B cell (primary cell): ENCODE results near the gene CD300LG. TPM values are rescaled to one million over a fixed set of nuclear protein-coding genes. Genes with fewer than 3 reads are reported as not detected.

ENCODE experiments used
- ATAC-seq: fragments of 200-7000 bp; cut with Tn5 transposase; one replicate; pipeline ENCODE4 v1.10.0; 2021; ENCODE audit warnings: low read depth, mild to moderate bottlenecking, moderate number of reproducible peaks, moderate library complexity
- CTCF ChIA-PET: fragments of 350-600 bp; sonication (Branson Sonifier 250); formaldehyde crosslinking; loops from one replicate; lab custom pipeline; 2021; ENCODE audit warnings: antibody characterized with exemption, inconsistent platforms; lab: Charles Lee
- POLR2A ChIA-PET: fragments of 350-600 bp; sonication (Branson Sonifier 250); formaldehyde crosslinking; loops from one replicate; lab custom pipeline; 2021; ENCODE audit warnings: antibody characterized with exemption; lab: Charles Lee
- DNase-seq: peaks from one replicate; pipeline ENCODE4 v3.0.0; 2013
- H2AFZ ChIP-seq: 2 replicates; pipeline ENCODE4 v1.6.1; 2012; ENCODE audit warnings: mild to moderate bottlenecking, low read depth, low read length; ENCODE audit not compliant: insufficient read depth, poor library complexity, severe bottlenecking
- H3K27ac ChIP-seq, 2 donors: 1 replicate in 1 of 2; 2 replicates in 1 of 2; pipeline ENCODE4 v1.5.1; 2012 to 2013; ENCODE audit warnings: low read length in 2 of 2, mild to moderate bottlenecking in 2 of 2, moderate library complexity in 1 of 2
- H3K27me3 ChIP-seq, 4 experiments: fragments of 200-600 bp in 1 of 4; sonication (generic) in 1 of 4; replicated peaks in 1 of 4; 1 replicate in 2 of 4; 2 replicates in 2 of 4; pipeline versions ENCODE4 v1.6.1 to v1.7.0; 2013 to 2016; ENCODE audit warnings: low read length in 3 of 4, mild to moderate bottlenecking in 2 of 4, mixed read lengths in 1 of 4, moderate library complexity in 1 of 4; ENCODE audit not compliant: insufficient read depth in 4 of 4, control insufficient read depth in 3 of 4; ENCODE audit errors: control extremely low read depth in 1 of 4
- H3K36me3 ChIP-seq, 2 experiments: replicated peaks in 1 of 2; 1 replicate in 1 of 2; 2 replicates in 1 of 2; pipeline versions ENCODE4 v1.6.1 to v1.7.1; 2013; ENCODE audit warnings: low read length in 1 of 2; ENCODE audit not compliant: insufficient read depth in 2 of 2, control insufficient read depth in 1 of 2; ENCODE audit errors: control extremely low read depth in 1 of 2, extremely low read depth in 1 of 2
- H3K4me1 ChIP-seq, 2 donors: fragments of 200-600 bp in 1 of 2; sonication (generic) in 1 of 2; 1 replicate in 1 of 2; 2 replicates in 1 of 2; pipeline versions ENCODE4 v1.5.1 to v1.6.1; 2013 to 2017; ENCODE audit warnings: low read length in 2 of 2; ENCODE audit not compliant: control insufficient read depth in 2 of 2, insufficient read depth in 2 of 2
- H3K4me2 ChIP-seq: replicated peaks from 2 replicates; pipeline ENCODE3; 2012; ENCODE audit warnings: mild to moderate bottlenecking, low read depth, low read length; ENCODE audit not compliant: poor library complexity, severe bottlenecking
- H3K4me3 ChIP-seq, 5 experiments: fragments of 200-600 bp in 1 of 5; sonication (generic) in 1 of 5; 1 replicate in 3 of 5; 2 replicates in 2 of 5; pipeline versions ENCODE4 v1.5.1 to v1.7.0; 2011 to 2016; ENCODE audit warnings: low read length in 4 of 5, mild to moderate bottlenecking in 4 of 5, low read depth in 2 of 5, control low read depth in 1 of 5, moderate library complexity in 1 of 5; ENCODE audit not compliant: insufficient read depth in 1 of 5; ENCODE audit errors: control extremely low read depth in 1 of 5, extremely low read depth in 1 of 5
- H3K79me2 ChIP-seq: fragments of 200-600 bp; sonication (generic); one replicate; pipeline ENCODE4 v1.6.0; 2016; ENCODE audit warnings: low read length; ENCODE audit not compliant: control insufficient read depth, insufficient read depth
- H3K9ac ChIP-seq: fragments of 200-600 bp; sonication (generic); 2 replicates; pipeline ENCODE4 v1.6.1; 2017; ENCODE audit warnings: mild to moderate bottlenecking, low read length, moderate library complexity
- H3K9me3 ChIP-seq, 3 donors: one replicate each; pipeline versions ENCODE4 v1.6.1 to v1.7.1; 2013; ENCODE audit warnings: low read length in 2 of 3; ENCODE audit not compliant: control insufficient read depth in 2 of 3, insufficient read depth in 1 of 3; ENCODE audit errors: control extremely low read depth in 1 of 3
- H4K20me1 ChIP-seq: 2 replicates; pipeline ENCODE4 v1.6.0; 2012; ENCODE audit warnings: mild to moderate bottlenecking, low read length; ENCODE audit not compliant: insufficient read depth, control insufficient read depth, poor library complexity, severe bottlenecking
- H3K27ac Mint-ChIP-seq: one replicate; pipeline ENCODE4 v1.8.0; 2021; ENCODE audit warnings: mixed read lengths
- H3K27me3 Mint-ChIP-seq: one replicate; pipeline ENCODE4 v1.8.0; 2021; ENCODE audit warnings: mixed read lengths
- H3K4me1 Mint-ChIP-seq: one replicate; pipeline ENCODE4 v1.8.0; 2021; ENCODE audit warnings: mixed read lengths
- H3K4me3 Mint-ChIP-seq: one replicate; pipeline ENCODE4 v1.8.0; 2021; ENCODE audit warnings: mixed read lengths
- H3K9me3 Mint-ChIP-seq: one replicate; pipeline ENCODE4 v1.8.0; 2022; ENCODE audit warnings: mixed read lengths; ENCODE audit not compliant: insufficient read depth
- CTCF ChIP-seq: fragments of 200-600 bp; IDR thresholded peaks from one replicate; pipeline ENCODE4 v1.8.0; 2022; ENCODE audit warnings: antibody characterized with exemption, mild to moderate bottlenecking
- EZH2 ChIP-seq: IDR thresholded peaks from 2 replicates; pipeline ENCODE4 v1.6.1; 2012; ENCODE audit warnings: borderline replicate concordance, low read depth, mild to moderate bottlenecking, moderate library complexity, low read length; ENCODE audit not compliant: insufficient read depth, poor library complexity, severe bottlenecking
- WGBS: methylation state at CpG from one replicate; pipeline ENCODE4 v1.1.5; 2013; ENCODE audit warnings: missing lambda C conversion rate; ENCODE audit not compliant: insufficient coverage; 5-methylcytosine and 5-hydroxymethylcytosine counted together
- intact Hi-C: fragments of 100-400 bp; cut with micrococcal nuclease; formaldehyde crosslinking; loops from one replicate; pipeline ENCODE4 v1.10.0; 2022
- polyA plus RNA-seq: library from polyadenylated mRNA; depleted of rRNA; stranded (reverse); fragments of >200 nt; gene quantifications from 2 replicates; pipeline ENCODE4 v1.2.3, GENCODE V29; 2012
- total RNA-seq, 2 donors: library from RNA; stranded (reverse); fragments of 120-200 nt in 1 of 2; gene quantifications; 1 replicate in 1 of 2; 2 replicates in 1 of 2; pipeline versions ENCODE4 v1.2.3 to v1.2.4, GENCODE V29; 2013 to 2022

The CD300LG gene
- total and polyA plus RNA-seq, 2 donors (not counting 1 experiment from before 2014, with no cell fraction given): not detected

DNA sequence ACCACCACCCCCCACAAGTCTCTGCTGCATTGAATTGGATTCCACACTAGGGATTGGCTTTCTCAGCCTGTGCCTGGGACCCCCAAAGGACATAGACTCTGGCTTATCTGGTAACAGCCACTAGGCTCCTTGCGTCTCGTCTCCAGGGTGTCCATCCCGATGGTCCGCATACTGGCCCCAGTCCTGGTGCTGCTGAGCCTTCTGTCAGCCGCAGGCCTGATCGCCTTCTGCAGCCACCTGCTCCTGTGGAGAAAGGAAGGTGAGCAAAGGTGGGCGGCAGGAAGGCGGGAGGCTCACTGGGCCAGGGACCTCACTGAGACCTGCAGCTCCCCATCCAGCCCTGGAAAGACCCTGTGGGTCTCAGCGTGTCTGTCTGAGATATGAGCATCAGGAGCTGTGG is 8.1 kb downstream of the CD300LG start:
- Mint-ChIP-seq H3K4me1 (no peaks in the 10 kb centered on the region), H3K4me3 (no peak overlapping the region), H3K9me3 (no peaks in the 10 kb centered on the region), H3K27me3 (peaks cover 34% of the 10 kb centered on the region), H3K27ac (no peak overlapping the region)
- 96% methylated on average over 9 of the region's 9 CpGs for WGBS
- Histone ChIP-seq H3K4me2 (no peak overlapping the region), H3K9me3 (peaks cover 0 to 13% (median 0%) of the 10 kb centered on the region in 3 donors), H4K20me1 (no peaks in the 10 kb centered on the region), H3K9ac (no peak overlapping the region), H3K27ac (no peak overlapping the region), H3K36me3 (no peaks in the 10 kb centered on the region), H3K4me1 (no peaks in the 10 kb centered on the region), H3K4me3 (no peak overlapping the region), H3K79me2 (no peaks in the 10 kb centered on the region), H3K27me3 (peaks cover 0 to 27% (median 2%) of the 10 kb centered on the region in 4 experiments), H2AFZ (no peak overlapping the region)
- intact Hi-C loops: no loop called here
- TF ChIP-seq CTCF: no peak
- no peak for TF ChIP-seq EZH2
- ATAC-seq (no peak), DNase-seq (no peak)
- CTCF ChIA-PET: interaction anchor here (2.3 kb wide), 1 partner anchor 9 kb away, joined by 8 read pairs; no protein-coding TSS in a partner anchor
- POLR2A ChIA-PET: interaction anchor here (0.5 kb wide), 1 partner anchor 186 kb away, joined by 5 read pairs; no protein-coding TSS in a partner anchor

DNA sequence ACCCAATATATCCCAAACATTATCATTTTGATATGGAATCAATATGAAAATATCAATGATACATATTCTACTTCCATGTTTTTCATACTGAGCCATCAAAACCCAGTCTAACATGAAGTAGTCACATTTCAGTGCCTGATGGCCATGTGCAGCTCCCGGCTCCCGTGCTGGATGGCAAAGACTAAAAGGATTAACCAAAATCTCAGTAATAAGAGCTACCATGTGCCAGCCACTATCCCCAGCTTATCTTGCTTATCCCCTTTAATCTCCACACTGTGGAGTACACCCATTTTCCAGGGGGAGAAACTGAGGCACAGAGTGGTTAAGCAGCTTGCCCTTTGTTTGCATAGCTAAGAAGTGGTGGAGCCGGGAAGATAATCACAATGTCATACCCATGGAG is 9.2 kb downstream of the CD300LG start:
- Histone ChIP-seq H3K4me2 (no peak overlapping the region), H3K27me3 (peaks cover 0 to 27% (median 2%) of the 10 kb centered on the region in 4 experiments), H2AFZ (no peak overlapping the region), H3K27ac (no peak overlapping the region), H3K79me2 (no peaks in the 10 kb centered on the region), H4K20me1 (no peaks in the 10 kb centered on the region), H3K4me1 (no peaks in the 10 kb centered on the region), H3K36me3 (no peaks in the 10 kb centered on the region), H3K9ac (no peak overlapping the region), H3K9me3 (peaks cover 0 to 13% (median 0%) of the 10 kb centered on the region in 3 donors), H3K4me3 (no peak overlapping the region)
- Mint-ChIP-seq H3K27me3 (peaks cover 38% of the 10 kb centered on the region), H3K9me3 (no peaks in the 10 kb centered on the region), H3K4me3 (no peak overlapping the region), H3K27ac (no peak overlapping the region), H3K4me1 (no peaks in the 10 kb centered on the region)
- ATAC-seq (no peak), DNase-seq (no peak)
- intact Hi-C loops: no loop called here
- TF ChIP-seq CTCF: no peak
- 100% methylated on average over 3 of the region's 3 CpGs for WGBS
- ChIA-PET POLR2A (no interaction called here), CTCF (interaction anchor here (2.3 kb wide), 1 partner anchor 10 kb away, joined by 8 read pairs; no protein-coding TSS in a partner anchor)
